DOHH2 (cell line): ENCODE results near the gene COPS7A.

ENCODE experiments used
- H3F3A ChIP-seq: fragments of 200-600 bp; sonication (generic), shearing (Covaris generic); 2 replicates; pipeline ENCODE4 v1.6.0; 2016; ENCODE audit warnings: antibody characterized with exemption, mild to moderate bottlenecking; ENCODE audit not compliant: control insufficient read depth, insufficient read depth
- H3K27ac ChIP-seq: fragments of 200-600 bp; sonication (generic); 2 replicates; pipeline ENCODE4 v1.5.1; 2014; ENCODE audit warnings: low read depth, mild to moderate bottlenecking, low read length, moderate library complexity
- H3K27me3 ChIP-seq: fragments of 200-600 bp; sonication (generic); 2 replicates; pipeline ENCODE4 v1.6.1; 2014; ENCODE audit warnings: mild to moderate bottlenecking, low read length, mixed read lengths; ENCODE audit not compliant: control insufficient read depth
- H3K36me3 ChIP-seq: fragments of 200-600 bp; sonication (generic); 2 replicates; pipeline ENCODE4 v1.6.1; 2014; ENCODE audit warnings: mild to moderate bottlenecking, low read length, moderate library complexity, mixed read lengths; ENCODE audit not compliant: control insufficient read depth
- H3K4me1 ChIP-seq: fragments of 200-600 bp; sonication (generic); 2 replicates; pipeline ENCODE4 v1.6.1; 2014; ENCODE audit warnings: mild to moderate bottlenecking, low read length, mixed read lengths; ENCODE audit not compliant: control insufficient read depth
- H3K4me2 ChIP-seq: fragments of 200-600 bp; sonication (generic); 2 replicates; pipeline ENCODE4 v1.6.0; 2014; ENCODE audit warnings: mild to moderate bottlenecking, low read length, moderate library complexity
- H3K4me3 ChIP-seq: fragments of 200-600 bp; sonication (generic); 2 replicates; pipeline ENCODE4 v1.5.1; 2014; ENCODE audit warnings: mild to moderate bottlenecking, low read length, mixed read lengths
- H3K79me2 ChIP-seq: fragments of 200-600 bp; sonication (generic); 2 replicates; pipeline ENCODE4 v1.6.1; 2014; ENCODE audit warnings: mild to moderate bottlenecking, low read length, mixed read lengths; ENCODE audit not compliant: control insufficient read depth
- H3K9me2 ChIP-seq: fragments of 200-600 bp; sonication (generic); replicated peaks from 2 replicates; pipeline ENCODE4 v1.6.1; 2014; ENCODE audit warnings: mild to moderate bottlenecking, low read length, mixed read lengths; ENCODE audit not compliant: control insufficient read depth
- H3K9me3 ChIP-seq: fragments of 200-600 bp; sonication (generic); 2 replicates; pipeline ENCODE4 v1.6.1; 2014; ENCODE audit warnings: antibody characterized with exemption, low read length, mixed read lengths; ENCODE audit not compliant: control insufficient read depth, insufficient read depth
- H4K20me1 ChIP-seq: fragments of 200-600 bp; sonication (generic); 2 replicates; pipeline ENCODE4 v1.6.0; 2014; ENCODE audit warnings: low read depth, mild to moderate bottlenecking, antibody characterized with exemption, low read length, moderate library complexity; ENCODE audit not compliant: control insufficient read depth, insufficient read depth
- CTCF ChIP-seq: fragments of 200-600 bp; sonication (generic); IDR thresholded peaks from one replicate; pipeline ENCODE4 v1.5.1; 2014; ENCODE audit warnings: antibody characterized with exemption, mild to moderate bottlenecking, low read depth, low read length; ENCODE audit not compliant: poor library complexity, severe bottlenecking
- EZH2phosphoT487 ChIP-seq: fragments of 200-600 bp; sonication (generic); IDR thresholded peaks from 2 replicates; pipeline ENCODE4 v1.6.1; 2017; ENCODE audit warnings: borderline replicate concordance, mild to moderate bottlenecking, antibody characterized with exemption, low read length, moderate library complexity, mixed read lengths

The COPS7A gene

GRCh38 chr12:6745741-6746525 lies 22.1 kb downstream of the COPS7A start:
- Histone ChIP-seq H3K4me3 (peak overlapping the region; percentile 14; the same call in 1 of the 2 replicates), H3K9me3 (peaks cover 6% of the 10 kb centered on the region; the same call in 1 of the 2 replicates), H3K36me3 (peaks cover 50% of the 10 kb centered on the region), H3K27ac (peak overlapping the region; percentile 41), H3K27me3 (no peaks in the 10 kb centered on the region), H4K20me1 (no peaks in the 10 kb centered on the region), H3K9me2 (no peaks in the 10 kb centered on the region), H3K4me2 (peak overlapping the region; percentile 54), H3K4me1 (peaks cover 19% of the 10 kb centered on the region), H3F3A (no peaks in the 10 kb centered on the region; the same call in 1 of the 2 replicates), H3K79me2 (no peaks in the 10 kb centered on the region)
- TF ChIP-seq EZH2phosphoT487 = no peak
- no peak for TF ChIP-seq CTCF

- peaks cover 27% of the 10 kb centered on the region for H3K4me1 ChIP-seq
- H3K79me2 ChIP-seq = peaks cover 6% of the 10 kb centered on the region
- H3K9me3 ChIP-seq = peaks cover 6% of the 10 kb centered on the region; the same call in 1 of the 2 replicates
- no peak overlapping the region for H3K4me2 ChIP-seq
- no peaks in the 10 kb centered on the region for H3K9me2 ChIP-seq
- no peaks in the 10 kb centered on the region; the same call in 1 of the 2 replicates for H3F3A ChIP-seq
- TF ChIP-seq CTCF = no peak
- no peak for TF ChIP-seq EZH2phosphoT487
- no peaks in the 10 kb centered on the region for H3K27me3 ChIP-seq
- H4K20me1 ChIP-seq = no peaks in the 10 kb centered on the region
- no peak overlapping the region for H3K27ac ChIP-seq
- H3K4me3 ChIP-seq = no peak overlapping the region
- H3K36me3 ChIP-seq = peaks cover 61% of the 10 kb centered on the region
Measured at GRCh38 chr12:6747216-6747615, 23.4 kb downstream of the COPS7A start.

GRCh38 chr12:6748761-6749160 lies 24.9 kb downstream of the COPS7A start:
- Histone ChIP-seq H3F3A (no peaks in the 10 kb centered on the region; the same call in 1 of the 2 replicates), H3K27me3 (no peaks in the 10 kb centered on the region), H3K9me3 (no peaks in the 10 kb centered on the region), H3K4me2 (no peak overlapping the region), H3K4me3 (no peak overlapping the region), H3K27ac (no peak overlapping the region), H3K9me2 (no peaks in the 10 kb centered on the region), H3K36me3 (peaks cover 61% of the 10 kb centered on the region), H4K20me1 (no peaks in the 10 kb centered on the region), H3K79me2 (peaks cover 13% of the 10 kb centered on the region), H3K4me1 (peaks cover 34% of the 10 kb centered on the region)
- TF ChIP-seq CTCF (no peak), EZH2phosphoT487 (no peak)
